Aorta (tissue), 5 donors: ENCODE results near the gene ATXN1. TPM values are rescaled to one million over a fixed set of nuclear protein-coding genes. Genes with fewer than 3 reads are reported as not detected.

Experiments used
- ATAC-seq: fragments of 200-7000 bp; cut with Tn5 transposase; one replicate; pipeline ENCODE4 v1.9.1; 2022; ENCODE audit warnings: moderate library complexity; ENCODE audit not compliant: low FRiP score
- DNase-seq, 2 donors: peaks; one replicate each; pipeline ENCODE4 v3.0.0-alpha.2; 2020
- H3K27ac ChIP-seq, 2 donors: one replicate each; pipeline ENCODE4 v1.5.1; 2013; ENCODE audit warnings: low read length in 2 of 2, mild to moderate bottlenecking in 2 of 2, moderate library complexity in 2 of 2, control low read depth in 1 of 2, inconsistent platforms in 1 of 2, low read depth in 1 of 2
- H3K27me3 ChIP-seq, 2 donors: one replicate each; pipeline ENCODE4 v1.6.1; 2013; ENCODE audit warnings: control low read depth in 1 of 2, low read length in 1 of 2, mild to moderate bottlenecking in 1 of 2, moderate library complexity in 1 of 2; ENCODE audit not compliant: insufficient read depth in 2 of 2, control insufficient read depth in 1 of 2
- H3K36me3 ChIP-seq, 2 donors: one replicate each; pipeline ENCODE4 v1.6.1; 2013; ENCODE audit warnings: control low read depth in 1 of 2, low read length in 1 of 2, mild to moderate bottlenecking in 1 of 2; ENCODE audit not compliant: insufficient read depth in 2 of 2, control insufficient read depth in 1 of 2
- H3K4me1 ChIP-seq, 2 donors: one replicate each; pipeline ENCODE4 v1.6.1; 2013; ENCODE audit warnings: low read length in 2 of 2, control low read depth in 1 of 2, mild to moderate bottlenecking in 1 of 2, moderate library complexity in 1 of 2; ENCODE audit not compliant: insufficient read depth in 2 of 2, control insufficient read depth in 1 of 2
- H3K4me3 ChIP-seq, 2 donors: one replicate each; pipeline ENCODE4 v1.5.1; 2013; ENCODE audit warnings: low read length in 2 of 2, control low read depth in 1 of 2, mild to moderate bottlenecking in 1 of 2
- H3K9me3 ChIP-seq: one replicate; pipeline ENCODE4 v1.6.1; 2013; ENCODE audit warnings: mild to moderate bottlenecking, low read length; ENCODE audit not compliant: control insufficient read depth
- WGBS, 2 donors: extraction: QIAGEN DNeasy Blood & Tissue Kit; methylation state at CpG; one replicate each; pipeline ENCODE4 v1.1.7; 2013; 5-methylcytosine and 5-hydroxymethylcytosine counted together
- intact Hi-C, 2 donors: fragments of 100-400 bp; cut with DNase I; formaldehyde crosslinking; loops; one replicate each; pipeline versions ENCODE4 v1.14.2 to v1.15.0; 2022
- polyA plus RNA-seq, 2 donors: library from polyadenylated mRNA; stranded (reverse); fragments of 200-250 nt; gene quantifications; one replicate each; pipeline ENCODE4 v1.2.3, GENCODE V29; 2013
- total RNA-seq, 2 donors: library from RNA; stranded (reverse); fragmentation: NEBNext Ultra II Directional; extraction: Animal tissue kit (Norgen Biotek cat#: 25700); gene quantifications; one replicate each; pipeline ENCODE4 v1.2.1, GENCODE V29; 2021
- donor health status: healthy with polysubstance abuse.
- donor health status: Bipolar disorder and iron deficiency.
- donor health status: DM: no; HTN: no; CAD: no.
- donor health status: DM: no; HTN: no; CAD: no.
- donor health status: DM: yes; HTN: yes; CAD: no.

ATXN1 gene
- total and polyA plus RNA-seq, 4 donors, result 11.5 to 85.5 (median 45.8) TPM

DNA sequence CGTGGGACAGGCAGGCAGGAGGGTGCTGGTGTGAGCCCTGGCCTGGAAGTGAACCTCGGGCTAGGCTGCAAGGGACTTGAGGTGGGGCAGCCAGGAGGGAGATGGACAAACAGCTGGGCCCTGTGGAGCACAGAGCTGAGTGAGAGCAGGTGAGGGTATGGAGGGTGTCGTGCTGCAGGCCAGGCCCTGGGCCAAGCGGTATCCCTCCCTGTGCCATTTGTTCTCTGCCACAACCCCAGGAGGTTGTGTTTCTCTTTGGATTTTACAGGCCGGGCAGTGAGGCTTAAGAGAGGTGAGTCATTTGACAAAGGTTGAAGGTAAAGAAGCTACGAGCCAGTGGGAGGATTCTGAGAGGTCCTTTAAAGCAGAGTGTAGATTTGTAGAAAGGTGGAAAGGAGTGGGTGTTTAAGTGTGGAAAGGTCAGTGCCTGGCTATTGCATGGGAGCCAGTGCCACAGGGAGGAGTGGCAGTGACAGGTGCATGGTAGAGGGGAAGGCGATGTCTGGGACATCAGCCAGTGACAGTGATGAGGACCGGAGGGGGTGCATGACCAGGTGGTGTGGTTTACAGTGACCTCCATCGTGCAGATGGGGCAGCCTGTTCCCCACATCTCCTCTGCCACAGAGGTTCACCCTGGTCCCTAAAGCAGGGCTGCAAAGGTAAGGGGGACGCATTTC, 483.1 kb downstream of the ATXN1 start:
- H3K27me3 ChIP-seq, result no peaks in the 10 kb centered on the region
- DNase-seq (no peak), ATAC-seq (peak; percentile 13)
- no peak overlapping the region for H3K4me3 ChIP-seq
- no peaks in the 10 kb centered on the region for H3K4me1 ChIP-seq
- WGBS, 2 donors, result 61 to 70% methylated on average over 10 of the region's 10 CpGs
- no peaks in the 10 kb centered on the region for H3K9me3 ChIP-seq
- H3K27ac ChIP-seq, result peak overlapping the region in 1 of 2 donors; percentile 28
- intact Hi-C loops, result loop anchor here (5.0 kb wide), 1 partner anchor 36 kb away; no protein-coding TSS in a partner anchor
- no peaks in the 10 kb centered on the region for H3K36me3 ChIP-seq

DNA sequence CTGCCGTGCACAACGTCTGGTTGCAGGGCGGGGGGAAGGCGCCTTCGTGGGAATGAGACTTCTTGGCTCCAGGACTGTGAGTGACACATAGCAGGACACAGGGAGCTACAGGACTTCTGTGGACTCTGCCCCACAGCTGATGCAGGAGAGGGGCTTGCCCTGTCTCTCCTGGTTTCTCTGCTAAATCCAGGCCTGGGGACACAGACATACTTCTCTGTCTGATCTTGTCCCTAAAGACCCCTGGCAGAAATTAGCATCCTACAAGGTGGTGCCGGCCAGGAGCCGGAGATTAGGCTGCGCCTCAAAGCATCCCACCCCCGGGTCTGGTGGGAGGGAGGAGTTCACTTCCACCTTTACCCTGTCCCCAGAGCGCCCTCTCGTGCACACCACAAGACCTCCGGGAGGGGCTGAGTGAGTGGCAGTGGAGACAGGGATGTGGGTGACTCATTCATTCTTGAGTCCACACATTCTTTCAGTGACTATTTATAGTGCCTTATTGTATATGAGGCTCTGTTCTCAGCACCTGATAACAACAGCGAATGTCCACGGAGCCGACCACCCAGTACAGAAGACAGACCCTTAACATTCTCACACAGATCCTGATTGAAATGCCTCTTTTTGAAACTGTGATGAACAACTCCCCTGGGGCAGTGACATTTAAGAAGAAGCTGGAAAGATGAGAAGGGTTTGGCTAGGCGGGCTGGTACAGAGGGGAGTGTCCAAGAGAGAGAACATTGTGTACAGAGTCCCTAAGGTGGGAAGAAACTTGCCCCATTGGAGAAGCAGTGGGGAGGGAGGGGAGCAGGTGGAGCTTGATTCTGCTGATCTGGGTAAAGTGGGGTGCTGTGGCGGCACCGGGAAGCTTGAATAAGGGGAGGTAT, 483.9 kb downstream of the ATXN1 start:
- H3K4me3 ChIP-seq, result no peak overlapping the region
- H3K36me3 ChIP-seq, result no peaks in the 10 kb centered on the region
- ATAC-seq, result peak; percentile 88
- intact Hi-C loops, result loop anchor here (5.0 kb wide), 1 partner anchor 35 kb away; no protein-coding TSS in a partner anchor
- H3K4me1 ChIP-seq, result no peaks in the 10 kb centered on the region
- no peaks in the 10 kb centered on the region for H3K27me3 ChIP-seq
- peak overlapping the region in 1 of 2 donors; percentile 39 for H3K27ac ChIP-seq
- DNase-seq, result peak; percentile 89 to 93
- 11 to 17% methylated on average over 18 of the region's 18 CpGs for WGBS, 2 donors
- no peaks in the 10 kb centered on the region for H3K9me3 ChIP-seq

DNA sequence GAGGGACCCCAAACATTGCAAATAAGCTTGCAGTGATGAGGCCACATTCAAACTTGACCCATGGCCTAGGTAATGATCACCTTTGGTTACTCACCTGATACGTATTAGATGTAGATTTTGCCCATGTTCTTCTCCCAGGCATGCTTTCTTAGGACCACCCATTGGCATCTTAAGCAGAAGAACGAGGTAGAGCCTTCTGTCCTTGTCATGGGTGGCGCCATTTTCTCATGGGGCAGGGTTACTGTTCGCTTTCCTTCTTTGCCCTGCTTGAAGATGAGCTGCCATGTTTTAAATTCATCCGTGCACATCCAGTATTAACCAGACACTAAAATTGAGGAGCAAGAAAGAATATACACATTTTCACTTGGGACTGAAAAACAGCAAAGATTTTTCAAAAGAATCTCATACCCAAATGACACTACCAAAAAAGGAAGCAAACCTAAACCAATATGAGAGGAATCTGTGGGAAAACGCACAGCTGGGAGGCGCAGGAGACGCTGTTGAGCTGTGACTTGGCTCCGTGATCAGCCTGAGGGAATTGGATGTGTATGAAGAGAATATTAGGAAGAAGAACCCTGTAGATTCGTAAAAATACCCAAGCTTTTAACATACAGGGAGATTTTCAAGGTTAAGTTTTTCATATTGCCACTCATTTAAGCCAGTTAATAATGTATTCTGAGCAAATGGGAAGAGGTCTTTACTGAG, 486.2 kb downstream of the ATXN1 start:
- Histone ChIP-seq H3K27ac (no peak overlapping the region), H3K4me3 (no peak overlapping the region), H3K36me3 (no peaks in the 10 kb centered on the region), H3K9me3 (no peaks in the 10 kb centered on the region), H3K4me1 (no peaks in the 10 kb centered on the region), H3K27me3 (no peaks in the 10 kb centered on the region)
- DNase-seq (no peak), ATAC-seq (no peak)
- WGBS, 2 donors, result 94 to 95% methylated on average over 10 of the region's 10 CpGs
- intact Hi-C loops, result loop anchor here (5.0 kb wide), 1 partner anchor 33 kb away; no protein-coding TSS in a partner anchor

DNA sequence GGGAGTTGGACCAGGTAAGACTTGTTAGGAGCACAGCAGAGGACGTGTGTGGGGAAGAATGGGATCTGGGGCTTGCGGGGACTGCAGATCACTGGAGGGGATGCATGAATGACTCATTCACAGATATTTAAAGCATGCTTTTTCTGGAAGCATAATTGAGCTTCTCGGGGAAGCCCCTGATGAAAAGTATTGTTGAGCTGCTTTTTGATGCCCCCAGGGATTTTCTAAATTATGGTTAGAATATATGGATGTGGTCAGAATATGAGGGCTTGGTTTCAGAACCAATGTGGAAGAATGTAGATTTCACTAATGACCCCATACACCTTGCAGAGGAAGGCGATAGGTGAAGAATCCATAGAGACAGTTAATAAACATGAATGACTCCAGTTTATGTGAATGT, 486.8 kb downstream of the ATXN1 start:
- Histone ChIP-seq H3K4me1 (no peaks in the 10 kb centered on the region), H3K27me3 (no peaks in the 10 kb centered on the region), H3K36me3 (no peaks in the 10 kb centered on the region), H3K9me3 (no peaks in the 10 kb centered on the region), H3K27ac (no peak overlapping the region), H3K4me3 (no peak overlapping the region)
- 40 to 46% methylated on average over 4 of the region's 4 CpGs for WGBS, 2 donors
- ATAC-seq (no peak), DNase-seq (no peak)
- intact Hi-C loops, result no loop called here

GRCh38 chr6:16273256-16273655, 488.0 kb downstream of the ATXN1 start:
- Histone ChIP-seq H3K36me3 (no peaks in the 10 kb centered on the region), H3K4me1 (no peaks in the 10 kb centered on the region), H3K9me3 (no peaks in the 10 kb centered on the region), H3K27me3 (no peaks in the 10 kb centered on the region), H3K27ac (no peak overlapping the region), H3K4me3 (no peak overlapping the region)
- intact Hi-C loops, result no loop called here
- no peak for ATAC-seq
- no peak for DNase-seq
- 50 to 59% methylated on average over 1 of the region's 1 CpG for WGBS, 2 donors

DNA sequence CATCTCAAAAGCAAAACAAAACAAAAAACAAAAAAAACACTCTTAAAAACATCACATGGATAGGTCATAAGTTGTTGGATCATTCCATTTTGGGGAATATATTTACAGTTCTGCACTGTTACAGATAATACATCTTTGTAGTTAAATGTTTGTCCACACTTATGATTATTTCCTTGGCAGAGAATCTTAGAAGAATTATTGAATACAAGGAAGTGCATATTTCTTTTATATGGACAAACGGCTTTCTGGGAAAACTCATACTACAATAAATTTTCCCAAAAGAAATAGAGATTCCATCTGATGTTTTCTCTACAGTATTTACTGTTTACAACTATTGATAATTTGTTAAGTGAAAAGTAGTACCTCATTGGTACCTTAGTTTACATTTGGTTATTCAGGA, 489.1 kb downstream of the ATXN1 start:
- Histone ChIP-seq H3K36me3 (no peaks in the 10 kb centered on the region), H3K4me3 (no peak overlapping the region), H3K4me1 (no peaks in the 10 kb centered on the region), H3K27me3 (no peaks in the 10 kb centered on the region), H3K27ac (no peak overlapping the region), H3K9me3 (no peaks in the 10 kb centered on the region)
- intact Hi-C loops, result no loop called here
- WGBS, 2 donors, result 79 to 82% methylated on average over 1 of the region's 1 CpG
- no peak for DNase-seq
- no peak for ATAC-seq

- Histone ChIP-seq H3K4me1 (no peaks in the 10 kb centered on the region), H3K36me3 (no peaks in the 10 kb centered on the region), H3K27ac (no peak overlapping the region), H3K4me3 (no peak overlapping the region), H3K27me3 (no peaks in the 10 kb centered on the region), H3K9me3 (no peaks in the 10 kb centered on the region)
- no peak for ATAC-seq
- WGBS, 2 donors, result 98 to 99% methylated on average over 5 of the region's 5 CpGs
- DNase-seq, result no peak
- intact Hi-C loops, result no loop called here
Observed at GRCh38 chr6:16271428-16271827, 489.8 kb downstream of the ATXN1 start.

GRCh38 chr6:16270178-16270794, 491.0 kb downstream of the ATXN1 start:
- 93 to 94% methylated on average over 5 of the region's 5 CpGs for WGBS, 2 donors
- no peak overlapping the region for H3K4me3 ChIP-seq
- no peaks in the 10 kb centered on the region for H3K4me1 ChIP-seq
- no peak overlapping the region for H3K27ac ChIP-seq
- no peaks in the 10 kb centered on the region for H3K36me3 ChIP-seq
- no peaks in the 10 kb centered on the region for H3K9me3 ChIP-seq
- ATAC-seq, result no peak
- no peak for DNase-seq
- intact Hi-C loops, result no loop called here
- H3K27me3 ChIP-seq, result no peaks in the 10 kb centered on the region
